Left ventricle myocardium superior (tissue), 1 donor: ENCODE measurements around the gene PTPN2. TPM values are rescaled to one million over a fixed set of nuclear protein-coding genes. Genes with fewer than 3 reads are reported as not detected.
"Not testable (repeated sequence)": the region's sequence is repeated elsewhere in the genome, so short reads cannot be mapped to it uniquely, and the experiment has no call there.

Source experiments
- ATAC-seq: fragments of 200-7000 bp; cut with Tn5 transposase; one replicate; pipeline ENCODE4 v1.9.1; 2020; ENCODE audit warnings: mild to moderate bottlenecking, moderate library complexity
- DNase-seq: peaks from one replicate; pipeline ENCODE4 v3.0.0-alpha.2; 2020
- intact Hi-C: fragments of 100-400 bp; cut with micrococcal nuclease; formaldehyde crosslinking; loops from one replicate; pipeline ENCODE4 v1.11.0; 2022
- total RNA-seq: library from RNA; stranded (reverse); fragmentation: NEBNext Ultra II Directional; extraction: Animal tissue kit (Norgen Biotek cat#: 25700); gene quantifications from one replicate; pipeline ENCODE4 v1.2.1, GENCODE V29; 2021
- donor health status: DM: no; HTN: yes; CAD: no; lungs with severe emphysema.

The PTPN2 gene
- total RNA-seq, 1 donor from 2014 or later = 11.7 TPM

GRCh38 chr18:12758566-12758965 lies 125.5 kb downstream of the PTPN2 start:
- DNase-seq, intact Hi-C loops, ATAC-seq: not testable (repeated sequence)

- DNase-seq, intact Hi-C loops, ATAC-seq: not testable (repeated sequence)
Measured at GRCh38 chr18:12756619-12757239, 127.3 kb downstream of the PTPN2 start.

GRCh38 chr18:12755606-12756005 lies 128.4 kb downstream of the PTPN2 start:
- intact Hi-C loops, DNase-seq, ATAC-seq: not testable (repeated sequence)

- intact Hi-C loops = no loop called here
- DNase-seq = no peak
- no peak for ATAC-seq
Measured at GRCh38 chr18:12754511-12754910, 129.5 kb downstream of the PTPN2 start.

GRCh38 chr18:12751891-12752290 lies 132.1 kb downstream of the PTPN2 start:
- ATAC-seq (no peak), DNase-seq (no peak)
- intact Hi-C loops = no loop called here

- ATAC-seq (no peak), DNase-seq (no peak)
- intact Hi-C loops = no loop called here
Measured at GRCh38 chr18:12751503-12751884, 132.5 kb downstream of the PTPN2 start.

- DNase-seq = no peak
- intact Hi-C loops = no loop called here
- no peak for ATAC-seq
Measured at GRCh38 chr18:12750715-12751502, 133.1 kb downstream of the PTPN2 start.

GRCh38 chr18:12750076-12750714 lies 133.8 kb downstream of the PTPN2 start:
- intact Hi-C loops = no loop called here
- DNase-seq = no peak
- ATAC-seq = no peak

- ATAC-seq = no peak
Measured at GRCh38 chr18:12749121-12749520, 134.9 kb downstream of the PTPN2 start.

GRCh38 chr18:12748671-12749070 lies 135.4 kb downstream of the PTPN2 start:
- DNase-seq (no peak), ATAC-seq (no peak)
- intact Hi-C loops = no loop called here

More at GRCh38 chr18:12749121-12749520, 134.9 kb downstream of the PTPN2 start:
- DNase-seq = no peak
- intact Hi-C loops = no loop called here

- no peak for ATAC-seq
- intact Hi-C loops = no loop called here
Measured at GRCh38 chr18:12747530-12748315, 136.3 kb downstream of the PTPN2 start.

GRCh38 chr18:12745095-12745795 lies 138.8 kb downstream of the PTPN2 start:
- intact Hi-C loops = no loop called here
- ATAC-seq (no peak), DNase-seq (no peak)

More at GRCh38 chr18:12747530-12748315, 136.3 kb downstream of the PTPN2 start:
- no peak for DNase-seq

- intact Hi-C loops = loop anchor here (5.0 kb wide), 1 partner anchor 188 kb away; no protein-coding TSS in a partner anchor
- no peak for DNase-seq
- peak; percentile 38 for ATAC-seq
Measured at GRCh38 chr18:12744103-12744502, 139.9 kb downstream of the PTPN2 start.

GRCh38 chr18:12742453-12742852 lies 141.6 kb downstream of the PTPN2 start:
- intact Hi-C loops = loop anchor here (5.0 kb wide), 1 partner anchor 190 kb away; no protein-coding TSS in a partner anchor
- DNase-seq (no peak), ATAC-seq (no peak)

Other genes starting within 250 kb of the PTPN2 start
- gene SPIRE1, start 226.1 kb downstream of the PTPN2 start, total RNA-seq = 41.0 TPM
- 3.7 TPM for gene CEP76, start 181.5 kb downstream of the PTPN2 start, total RNA-seq
- gene PSMG2, start 181.2 kb downstream of the PTPN2 start, total RNA-seq = 40.6 TPM
- gene SEH1L, start 63.8 kb upstream of the PTPN2 start, total RNA-seq = 17.3 TPM
- gene CEP192, start 107.1 kb upstream of the PTPN2 start, total RNA-seq = 26.7 TPM